Stimulated activated CD4-positive, alpha-beta T cell treated with anti-CD3 and anti-CD28 coated beads, Interleukin-12 subunit alpha, Interleukin-12 subunit beta, amount 100 ng/mL, for 48 hours (primary cell): ENCODE measurements around the gene PRTN3.

Experiments
- DNase-seq, 3 donors: peaks; one replicate each; pipeline ENCODE4 v3.0.0-alpha.2; 2020; ENCODE audit warnings: low read depth in 2 of 3, low spot score in 1 of 3

Gene PRTN3, protein sequence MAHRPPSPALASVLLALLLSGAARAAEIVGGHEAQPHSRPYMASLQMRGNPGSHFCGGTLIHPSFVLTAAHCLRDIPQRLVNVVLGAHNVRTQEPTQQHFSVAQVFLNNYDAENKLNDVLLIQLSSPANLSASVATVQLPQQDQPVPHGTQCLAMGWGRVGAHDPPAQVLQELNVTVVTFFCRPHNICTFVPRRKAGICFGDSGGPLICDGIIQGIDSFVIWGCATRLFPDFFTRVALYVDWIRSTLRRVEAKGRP

DNA sequence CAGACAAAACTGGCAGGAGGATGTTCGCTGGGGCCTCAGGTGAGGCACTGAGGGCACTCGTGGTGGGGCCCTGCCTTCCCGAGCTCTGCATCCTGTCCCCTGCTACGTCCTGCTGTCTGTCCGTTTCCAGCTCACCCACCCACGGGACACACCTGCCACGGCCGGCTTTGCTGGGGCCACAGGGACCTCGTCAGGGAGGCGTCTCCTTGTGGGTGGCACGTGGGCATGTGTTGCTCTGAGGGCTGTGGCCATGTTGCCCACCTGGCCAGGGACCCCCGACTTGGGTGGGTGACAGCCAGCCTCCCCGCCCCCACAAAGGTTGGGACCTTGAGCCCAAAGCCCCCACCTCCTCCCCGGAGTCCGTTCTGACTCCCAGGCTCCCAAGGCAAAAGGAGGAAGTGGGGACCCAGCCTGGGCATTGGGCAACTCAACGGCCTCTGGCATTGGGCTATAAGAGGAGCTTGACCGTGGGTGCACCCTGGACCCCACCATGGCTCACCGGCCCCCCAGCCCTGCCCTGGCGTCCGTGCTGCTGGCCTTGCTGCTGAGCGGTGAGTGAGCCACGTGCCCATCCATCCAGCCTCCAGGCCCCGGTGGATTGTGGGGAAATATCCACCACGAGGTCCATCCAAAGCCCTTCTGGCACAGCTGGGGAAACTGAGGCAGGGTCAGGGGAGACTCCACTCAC lies at the start of gene PRTN3:
Gene PRTN3 (plus strand): TSS at position 481 of the 688 bp plus-strand sequence. CDS start 10 bp downstream, at position 491.
- no peak for DNase-seq

DNA sequence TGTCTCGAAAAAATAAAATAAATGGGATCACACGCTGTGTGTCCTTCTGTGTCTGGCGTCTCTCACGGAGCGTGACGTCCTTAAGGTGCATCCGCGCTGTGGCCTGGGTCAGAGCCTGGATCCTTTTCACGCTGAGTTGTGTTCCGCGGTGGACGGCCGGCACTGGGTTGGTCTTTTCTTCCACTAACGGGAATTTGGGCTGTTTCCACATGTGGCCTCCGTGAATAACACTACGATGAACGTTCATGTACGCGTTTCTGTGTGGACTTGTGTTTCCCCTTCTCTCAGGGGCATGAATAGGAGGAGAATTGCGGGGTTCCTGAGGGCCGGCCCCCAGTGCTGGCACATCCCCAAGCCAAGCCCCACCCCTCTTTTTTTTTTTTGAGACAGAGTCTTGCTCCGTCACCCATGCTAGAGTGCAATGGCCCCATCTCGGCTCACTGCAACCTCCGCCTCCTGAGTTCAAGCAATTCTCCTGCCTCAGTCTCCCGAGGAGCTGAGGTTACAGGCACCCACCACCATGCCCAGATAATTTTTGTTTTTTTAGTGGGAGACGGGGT lies 49.7 kb upstream of the PRTN3 start:
- DNase-seq: no peak

DNA sequence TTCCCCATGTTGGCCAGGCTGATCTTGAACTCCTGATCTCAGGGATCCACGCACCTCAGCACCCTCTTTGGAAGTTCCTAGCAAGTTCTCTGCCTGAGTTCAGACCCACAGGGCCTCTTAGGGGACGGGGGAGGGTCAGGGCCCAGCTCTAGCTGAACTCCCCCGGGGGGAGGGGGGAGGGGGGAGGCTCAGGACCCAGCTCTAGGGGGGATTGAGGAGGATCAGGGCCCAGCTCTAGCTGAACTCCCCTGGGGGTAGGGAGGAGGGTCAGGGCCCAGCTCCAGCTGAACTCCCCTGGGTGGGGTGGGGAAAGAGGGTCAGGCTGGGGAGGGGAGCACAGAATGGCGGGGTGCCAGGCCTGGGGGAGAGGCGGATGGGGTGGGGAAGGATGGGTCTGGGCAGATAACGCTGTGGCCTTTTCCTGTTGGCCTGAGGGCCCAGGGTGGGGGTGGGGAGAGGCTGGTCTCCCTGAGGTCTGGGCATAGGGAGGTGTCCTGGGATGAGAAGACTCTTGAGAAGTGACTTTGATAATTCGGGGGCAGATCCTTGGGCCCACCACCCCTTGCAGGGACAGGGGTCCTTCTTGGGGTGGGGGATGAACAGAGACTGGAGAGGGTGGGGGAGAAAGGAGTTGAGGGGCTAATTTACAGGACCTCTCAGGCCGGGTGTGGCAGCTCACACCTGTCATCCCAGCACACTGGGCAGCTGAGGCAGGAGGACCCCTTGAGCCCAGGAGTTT lies 49.1 kb upstream of the PRTN3 start:
- no peak for DNase-seq

DNA sequence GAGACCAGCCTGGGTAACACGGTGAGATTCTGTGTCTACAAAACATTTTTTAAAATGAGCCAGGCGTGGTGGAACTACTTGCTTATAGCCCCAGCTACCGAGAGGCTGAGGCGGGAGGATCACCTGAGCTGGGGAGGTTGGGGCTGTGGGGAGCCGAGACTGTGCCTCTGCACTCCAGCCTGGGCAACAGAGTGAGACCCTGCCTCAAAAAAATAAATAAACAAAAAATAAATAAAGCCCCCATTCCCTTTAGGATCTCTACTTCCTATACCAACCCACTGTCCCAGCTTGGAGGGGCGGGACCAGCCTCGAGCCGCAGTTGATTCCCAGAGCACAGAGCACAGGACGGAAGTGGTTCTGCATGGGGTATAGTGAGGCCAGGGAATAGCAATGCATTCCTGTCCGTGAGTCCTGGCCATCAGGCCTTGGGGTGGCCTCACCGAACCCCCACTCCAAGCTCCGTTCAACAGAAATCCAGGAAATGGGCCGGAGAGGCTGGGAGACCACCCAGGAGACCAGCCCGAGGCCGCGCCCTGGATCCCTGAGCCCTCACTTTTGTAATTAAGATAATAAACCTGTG lies 48.4 kb upstream of the PRTN3 start:
- no peak for DNase-seq

DNA sequence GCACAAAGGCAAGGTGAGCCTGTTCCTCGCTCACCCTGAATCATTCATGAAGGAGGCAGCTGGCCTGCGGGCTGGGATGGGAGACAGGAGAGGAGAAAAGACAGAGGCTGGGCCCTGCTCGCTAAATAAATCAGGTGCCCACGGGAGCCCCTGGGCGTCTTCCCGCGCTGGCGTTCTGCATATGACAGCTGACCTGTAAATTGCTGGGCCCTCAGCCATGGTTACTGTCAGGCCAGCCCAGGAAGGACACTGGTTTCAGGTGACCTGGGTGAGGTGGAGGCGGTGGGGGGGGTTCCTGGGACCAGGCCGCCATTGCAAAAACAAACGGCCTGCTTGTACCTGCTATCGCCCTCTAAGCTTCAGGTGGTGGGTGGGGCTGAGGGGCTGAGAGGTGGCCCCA lies 47.0 kb upstream of the PRTN3 start:
- DNase-seq: no peak

DNA sequence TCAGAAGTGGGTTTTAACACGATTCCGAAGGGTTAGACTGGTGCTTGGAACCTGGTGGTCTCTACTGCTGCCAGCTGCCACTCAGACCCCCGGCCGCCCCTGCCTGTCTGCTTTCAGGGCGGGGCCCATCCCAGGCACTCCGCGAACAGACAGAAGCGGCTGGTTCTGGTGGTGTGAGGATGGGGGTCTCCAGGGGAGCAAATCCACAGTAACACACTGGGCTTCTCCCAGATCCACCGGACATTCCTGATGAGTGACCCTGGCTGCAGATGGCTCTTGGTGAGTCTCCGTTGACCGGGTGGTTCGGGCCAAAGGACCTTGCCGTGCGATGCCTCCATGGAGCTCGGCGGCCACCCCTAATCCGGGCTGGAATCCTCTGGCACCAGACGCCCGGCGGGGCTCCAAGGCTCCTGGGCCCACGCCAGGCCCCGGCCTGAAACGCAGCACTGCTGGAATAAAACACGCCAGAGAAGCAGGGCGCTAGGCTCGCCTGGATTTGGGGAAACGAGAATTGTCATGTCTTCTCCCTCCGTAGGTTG lies 45.7 kb upstream of the PRTN3 start:
- no peak for DNase-seq

DNA sequence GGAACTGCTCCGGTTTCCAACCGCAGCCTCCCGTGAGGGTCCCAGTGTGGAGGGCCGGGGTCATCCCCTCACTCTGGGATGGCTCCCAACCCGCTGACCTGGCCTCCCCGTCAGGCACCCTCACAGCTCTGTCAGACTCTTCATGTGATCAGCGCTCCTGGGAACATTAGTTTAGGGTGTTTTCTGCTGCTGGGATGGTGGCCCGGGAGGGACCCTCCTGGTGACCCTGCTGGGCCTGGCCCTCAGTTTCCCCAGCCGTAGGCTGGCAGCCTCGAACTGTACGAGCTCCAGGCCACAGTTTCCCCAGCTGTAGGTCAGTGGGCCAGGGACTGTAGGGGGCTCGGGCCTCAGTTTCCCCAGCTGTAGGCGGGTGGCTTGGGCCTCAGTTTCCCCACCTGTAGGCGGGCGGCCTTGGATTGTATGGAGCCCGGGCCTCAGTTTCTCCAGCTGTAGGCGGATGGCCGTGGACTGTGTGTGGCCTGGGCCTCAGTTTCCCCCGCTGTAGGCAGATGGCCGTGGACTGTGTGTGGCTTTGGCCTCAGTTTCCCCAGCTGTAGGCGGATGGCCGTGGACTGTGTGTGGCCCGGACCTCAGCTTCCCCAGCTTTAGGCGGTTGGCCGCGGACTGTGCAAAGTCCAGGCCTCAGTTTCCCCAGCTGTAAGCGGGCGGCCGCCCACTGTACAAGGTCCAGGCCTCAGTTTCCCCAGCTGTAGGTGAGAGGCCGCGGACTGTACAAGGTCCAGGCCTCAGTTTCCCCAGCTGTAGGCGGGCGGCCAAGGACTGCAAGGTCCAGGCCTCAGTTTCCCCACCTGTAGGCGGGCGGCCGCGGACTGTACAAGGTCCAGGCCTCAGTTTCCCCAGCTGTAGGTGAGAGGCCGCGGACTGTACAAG lies 44.9 kb upstream of the PRTN3 start:
- DNase-seq: no peak

DNA sequence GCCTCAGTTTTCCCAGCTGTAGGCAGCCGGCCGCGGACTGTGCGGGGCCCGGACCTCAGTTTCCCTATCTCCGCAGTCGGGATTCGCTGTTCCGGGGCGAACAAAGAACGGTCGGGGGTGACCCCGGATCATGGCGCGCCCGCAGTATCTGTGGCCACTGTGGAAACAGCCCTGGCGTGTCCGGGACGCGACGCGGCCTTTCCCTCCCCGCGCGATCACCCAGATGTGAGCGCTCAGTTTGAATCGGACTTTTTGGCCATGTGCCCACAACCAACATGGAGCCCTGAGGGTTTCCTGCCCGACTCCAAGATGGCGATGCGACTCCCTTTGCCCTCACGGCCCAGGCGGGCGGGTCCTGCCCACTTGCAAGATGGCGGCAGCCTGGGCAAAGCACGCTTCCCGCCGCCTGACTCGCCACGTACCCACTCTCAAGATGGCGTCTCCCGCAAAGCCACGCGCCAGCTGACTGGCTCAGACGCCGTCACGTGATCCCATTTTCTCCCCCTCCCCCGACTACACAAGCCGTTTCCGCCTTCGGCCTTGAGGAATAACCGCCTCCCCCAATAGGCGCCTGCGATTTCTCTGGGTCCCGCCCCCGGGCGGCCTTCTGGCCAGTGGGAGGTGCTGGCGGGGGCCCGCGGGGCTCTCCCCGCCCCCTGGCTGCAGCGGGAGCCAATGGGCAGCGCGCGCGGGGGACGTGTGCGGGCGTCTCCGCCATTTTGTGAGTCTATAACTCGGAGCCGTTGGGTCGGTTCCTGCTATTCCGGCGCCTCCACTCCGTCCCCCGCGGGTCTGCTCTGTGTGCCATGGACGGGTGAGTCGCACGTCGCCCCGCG lies 43.9 kb upstream of the PRTN3 start, which contains the start of gene PTBP1:
Gene PTBP1 (plus strand): TSS at position 761 of the 836 bp plus-strand sequence. CDS start 46 bp downstream, at position 807.
- DNase-seq: peak; percentile 98 to 100 (median 99)

DNA sequence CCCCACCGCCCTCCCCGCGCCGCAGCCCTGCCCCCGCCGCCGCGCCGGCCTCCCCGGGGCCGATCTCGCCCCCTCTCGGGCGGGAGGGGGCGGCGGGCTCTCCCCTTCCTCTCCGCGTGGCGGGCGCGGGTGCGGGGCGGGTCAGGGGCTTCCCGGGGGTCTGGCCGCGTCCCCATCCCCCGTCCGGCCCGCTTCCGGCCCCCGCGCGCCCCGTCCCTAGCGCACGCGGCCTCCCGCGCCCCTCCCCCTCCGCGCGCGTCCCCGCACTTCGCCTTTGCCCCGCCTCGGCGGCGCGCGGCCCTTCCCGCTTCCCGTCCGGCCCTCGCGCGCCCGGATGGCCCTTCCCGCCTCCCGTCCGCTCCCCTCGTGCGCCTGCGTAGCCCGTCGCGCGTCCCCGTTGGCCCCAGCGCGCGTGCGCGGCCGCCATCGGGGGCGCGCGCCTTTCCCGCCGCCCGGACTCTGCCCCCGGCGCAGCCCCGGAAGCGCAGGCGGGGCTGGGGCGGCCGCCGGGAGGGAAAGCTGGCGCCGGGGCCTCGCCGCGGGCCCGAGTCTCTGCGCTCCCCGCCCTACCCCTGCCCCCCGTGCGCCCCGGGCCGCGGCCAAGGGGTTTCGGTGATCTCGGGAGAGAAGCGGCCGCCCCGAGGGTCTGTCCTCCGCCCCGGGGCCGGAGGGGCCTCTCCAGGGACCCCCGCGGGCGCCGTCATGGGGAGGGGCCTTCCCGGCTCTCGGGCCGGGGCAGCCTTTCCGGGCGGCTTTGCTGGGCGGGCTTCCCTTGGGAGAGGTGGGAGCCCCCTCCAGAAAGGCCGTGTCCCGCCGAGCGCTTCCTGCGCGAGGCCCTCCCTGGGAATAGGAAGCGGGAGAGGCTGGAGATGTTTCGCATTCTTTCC lies 43.0 kb upstream of the PRTN3 start:
- DNase-seq: peak; percentile 72 to 90 (median 84)

DNA sequence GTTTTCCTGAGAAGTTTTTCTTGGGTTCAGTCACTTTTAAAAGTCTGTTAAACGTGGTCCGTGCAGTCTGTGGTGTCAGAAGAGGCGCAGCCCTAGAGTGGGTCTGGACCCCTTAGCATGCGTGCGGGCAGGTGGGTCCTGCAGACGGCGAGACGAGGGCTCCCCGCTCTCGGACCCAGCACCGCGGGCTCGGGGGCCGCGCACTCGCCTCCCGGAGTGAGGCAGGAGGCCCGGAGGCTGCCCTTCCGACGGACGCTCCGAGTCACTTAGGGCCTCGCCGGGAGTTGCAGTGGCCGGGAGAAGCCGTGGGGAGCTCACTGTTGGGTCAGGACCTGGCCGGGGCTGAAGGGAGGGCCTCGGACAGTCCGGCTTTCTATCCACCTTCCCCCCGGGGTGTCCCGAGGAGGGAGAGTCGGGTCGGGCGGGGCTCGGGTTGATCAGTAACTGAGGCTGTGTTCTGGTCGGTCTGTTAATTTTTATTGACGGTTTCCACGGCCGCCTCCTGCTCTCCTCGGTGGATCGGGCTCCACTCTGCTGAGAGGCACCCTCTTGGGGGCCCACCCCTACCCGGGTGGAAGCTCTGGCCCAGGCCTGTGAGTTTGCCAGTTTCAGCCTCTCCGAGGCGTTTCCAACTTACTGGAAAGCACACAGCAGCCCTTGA lies 42.3 kb upstream of the PRTN3 start:
- DNase-seq: no peak

DNA sequence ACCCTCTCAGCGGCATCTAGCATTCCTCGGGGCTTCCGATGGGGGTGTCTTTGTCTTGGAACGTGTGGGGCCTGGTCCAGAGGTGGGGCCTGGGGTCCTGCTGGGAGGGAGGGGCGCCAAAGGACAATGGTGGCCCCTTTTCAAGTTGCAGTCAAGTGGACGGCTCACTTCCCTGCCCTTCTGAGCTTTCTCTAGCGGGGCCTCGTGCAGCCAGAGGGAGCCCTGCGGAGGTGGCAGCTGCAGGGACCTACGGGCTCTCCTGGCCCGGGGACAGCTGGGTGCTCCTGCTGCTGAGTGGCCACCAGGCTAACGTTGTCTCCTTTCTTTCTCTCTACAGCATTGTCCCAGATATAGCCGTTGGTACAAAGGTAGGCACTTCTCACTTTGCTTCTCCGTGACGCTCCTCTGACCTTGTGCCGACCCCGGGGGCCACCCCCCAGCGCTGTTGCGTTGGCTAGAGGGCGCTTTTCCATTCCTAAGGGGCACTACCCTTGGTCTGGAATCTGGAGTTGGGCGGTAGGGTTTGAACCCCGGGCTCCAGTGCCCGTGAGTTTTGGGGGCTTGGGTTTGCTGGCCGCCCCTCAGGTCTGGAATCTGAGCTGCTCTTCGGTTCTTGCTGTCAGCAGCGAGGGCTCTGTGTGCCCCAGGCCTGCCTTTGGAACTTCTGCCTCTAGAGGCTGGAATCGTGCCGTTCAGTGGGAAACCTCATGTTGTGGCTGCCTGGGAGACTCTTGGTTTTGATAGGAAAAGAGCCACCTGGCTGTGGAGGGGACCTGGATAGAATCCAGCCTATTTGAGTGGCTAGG lies 41.5 kb upstream of the PRTN3 start:
- no peak for DNase-seq

DNA sequence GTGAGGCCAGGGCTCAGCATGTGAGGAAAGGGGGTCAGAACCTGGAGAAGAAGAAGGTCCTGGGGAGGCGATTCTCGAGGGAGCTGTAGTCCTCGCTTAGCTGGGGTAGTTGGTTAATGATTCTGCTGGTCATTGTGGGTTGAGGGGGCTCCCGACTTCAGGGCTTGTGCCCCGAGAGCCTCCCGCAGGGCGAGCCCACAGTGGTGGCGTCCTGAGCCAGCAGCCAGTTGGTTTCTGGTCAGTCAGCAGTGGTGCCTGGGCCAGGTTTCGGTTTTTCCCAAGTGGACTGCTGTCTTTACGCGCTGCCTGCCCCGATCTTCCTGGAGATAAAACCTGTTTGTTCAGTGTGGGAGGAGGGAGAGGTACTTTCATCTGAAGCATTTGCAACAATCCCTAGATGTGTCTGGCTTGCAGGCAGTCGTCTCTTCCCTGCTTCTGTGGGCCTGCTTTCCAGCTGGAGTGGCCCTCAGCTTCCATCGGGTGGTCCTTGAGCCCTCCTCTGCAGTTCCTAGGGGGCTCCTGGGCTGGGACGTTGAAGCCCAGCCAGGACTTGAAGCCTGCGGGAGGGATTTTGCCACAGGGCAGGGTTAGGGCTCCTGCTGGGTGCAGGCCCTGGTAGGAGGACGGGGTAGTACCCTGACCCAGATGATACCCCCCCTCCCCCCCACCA lies 40.3 kb upstream of the PRTN3 start:
- DNase-seq: no peak

DNA sequence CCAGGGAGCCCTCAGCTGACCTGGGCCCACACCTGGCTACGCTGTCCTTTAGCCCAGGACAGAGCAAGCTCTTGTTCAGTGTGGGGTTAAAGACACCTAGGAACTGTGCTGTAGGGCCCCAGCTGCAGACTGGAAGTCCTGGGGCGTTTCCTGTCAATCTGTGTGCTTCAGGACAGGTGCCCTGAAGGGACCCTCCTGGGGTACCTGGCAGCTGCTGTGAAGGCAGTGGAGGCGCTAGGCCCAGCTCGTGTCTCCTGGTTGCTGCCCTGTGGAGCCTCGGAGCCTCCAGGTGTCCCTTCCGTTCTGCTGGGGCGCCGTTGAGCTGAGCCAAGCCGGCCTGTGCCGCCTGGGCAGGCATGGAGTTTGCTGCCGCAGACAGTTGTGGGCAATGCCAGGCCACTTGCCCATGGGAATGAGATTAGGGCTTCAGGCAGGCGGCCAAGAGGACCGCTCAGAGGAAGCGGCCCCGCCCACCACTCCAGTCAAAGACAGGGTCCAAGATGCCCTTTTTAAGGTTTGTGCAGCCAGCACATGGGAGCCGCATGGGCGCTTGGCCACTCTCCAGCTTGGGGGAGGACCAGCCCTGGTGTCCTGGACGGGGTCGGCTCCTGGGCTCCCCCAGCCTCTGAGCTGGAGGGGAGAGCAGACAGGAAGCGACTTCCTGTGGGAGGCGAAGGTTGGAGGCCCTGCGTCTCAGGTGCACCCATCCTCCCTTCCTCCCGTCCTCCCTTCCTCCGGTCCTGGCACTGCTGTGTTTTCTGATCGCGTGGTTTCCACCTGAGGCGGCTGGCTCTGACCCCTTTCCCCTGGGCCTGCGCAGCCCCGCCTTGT lies 39.6 kb upstream of the PRTN3 start:
- DNase-seq: no peak

DNA sequence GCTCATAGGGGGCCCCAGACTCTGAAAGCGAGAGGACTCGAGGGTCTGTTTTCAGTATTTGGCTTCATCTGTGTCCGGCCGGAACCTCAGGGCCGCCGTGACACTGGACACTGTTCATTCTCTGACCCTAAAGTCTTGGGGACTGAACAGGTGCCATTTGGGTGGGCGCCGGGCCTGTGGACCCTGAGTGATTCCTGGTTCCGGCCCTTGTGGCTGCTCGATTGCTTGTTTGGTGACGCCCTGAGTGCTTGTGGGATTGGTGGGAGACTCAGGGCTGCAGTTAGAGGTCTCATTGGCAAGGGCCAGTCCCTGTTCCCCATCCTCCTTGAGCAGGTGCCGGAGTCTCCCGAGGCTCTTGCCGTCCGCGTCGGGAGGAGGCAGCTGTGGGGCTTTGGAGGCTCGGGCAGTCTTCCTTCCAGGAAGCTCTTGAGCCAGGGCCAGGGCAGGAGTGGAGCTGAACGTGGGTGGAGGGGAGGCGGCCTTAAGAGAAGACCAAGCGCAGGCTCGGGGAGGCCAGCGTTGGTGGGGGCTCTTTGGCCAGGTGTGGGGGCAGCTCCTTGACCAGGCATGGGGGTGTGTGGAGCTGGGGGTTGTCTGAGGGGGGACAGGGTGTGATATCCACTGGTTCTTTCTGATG lies 38.8 kb upstream of the PRTN3 start:
- no peak for DNase-seq
